MCF 10A (cell line): ENCODE data around the gene SESTD1. TPM values are rescaled to one million over a fixed set of nuclear protein-coding genes. Genes with fewer than 3 reads are reported as not detected.

ENCODE experiments used
- BruUV-seq: library from RNA; stranded (reverse); fragments of 400-500 nt; replicated peaks from 2 replicates; lab custom pipeline; 2021; lab: Mats Ljungman, UMichigan
- CTCF ChIA-PET: fragments of 300-600 bp; sonication (Branson Sonifier 250); formaldehyde crosslinking; extraction: SDS; loops from one replicate; lab custom pipeline; 2021; ENCODE audit warnings: antibody characterized with exemption, inconsistent platforms; lab: Yijun Ruan, JAX
- POLR2A ChIA-PET: fragments of 300-600, 350-650 bp; sonication (Branson Sonifier 250); formaldehyde crosslinking; extraction: SDS; loops from one replicate; lab custom pipeline; 2020; ENCODE audit warnings: antibody characterized with exemption, inconsistent platforms; lab: Yijun Ruan, JAX
- DNase-seq: peaks from one replicate; pipeline ENCODE4 v3.0.0-alpha.2; 2018; ENCODE audit not compliant: unreplicated experiment
- H3K27ac Mint-ChIP-seq: one replicate; pipeline ENCODE4 v1.8.0; 2022; ENCODE audit warnings: mild to moderate bottlenecking, low read depth, mixed read lengths; ENCODE audit not compliant: unreplicated experiment
- H3K27me3 Mint-ChIP-seq: one replicate; pipeline ENCODE4 v1.8.0; 2022; ENCODE audit warnings: mixed read lengths; ENCODE audit not compliant: insufficient read depth, unreplicated experiment
- H3K36me3 Mint-ChIP-seq: one replicate; pipeline ENCODE4 v1.8.0; 2022; ENCODE audit warnings: mild to moderate bottlenecking, moderate library complexity, mixed read lengths; ENCODE audit not compliant: insufficient read depth, unreplicated experiment
- H3K4me1 Mint-ChIP-seq: one replicate; pipeline ENCODE4 v1.8.0; 2022; ENCODE audit warnings: mixed read lengths; ENCODE audit not compliant: insufficient read depth, unreplicated experiment
- H3K4me3 Mint-ChIP-seq: one replicate; pipeline ENCODE4 v1.8.0; 2022; ENCODE audit warnings: mild to moderate bottlenecking, moderate library complexity, mixed read lengths; ENCODE audit not compliant: unreplicated experiment
- H3K9me3 Mint-ChIP-seq: one replicate; pipeline ENCODE4 v1.8.0; 2022; ENCODE audit warnings: mixed read lengths; ENCODE audit not compliant: unreplicated experiment
- intact Hi-C: fragments of 100-400 bp; cut with micrococcal nuclease; formaldehyde crosslinking; loops from 2 replicates; pipeline ENCODE4 v1.14.1; 2022
- total RNA-seq: library from RNA; stranded (reverse); gene quantifications from 2 replicates; pipeline ENCODE4 v1.2.3, GENCODE V29; 2022
- TF ChIP-seq, protein P1 (sequence below): fragments of 200-600 bp; IDR thresholded peaks from one replicate; pipeline ENCODE4 v1.8.0; 2022; ENCODE audit warnings: antibody characterized with exemption, mild to moderate bottlenecking; ENCODE audit not compliant: unreplicated experiment

Gene SESTD1
- total RNA-seq, 1 experiment from 2014 or later = 43.0 TPM

DNA sequence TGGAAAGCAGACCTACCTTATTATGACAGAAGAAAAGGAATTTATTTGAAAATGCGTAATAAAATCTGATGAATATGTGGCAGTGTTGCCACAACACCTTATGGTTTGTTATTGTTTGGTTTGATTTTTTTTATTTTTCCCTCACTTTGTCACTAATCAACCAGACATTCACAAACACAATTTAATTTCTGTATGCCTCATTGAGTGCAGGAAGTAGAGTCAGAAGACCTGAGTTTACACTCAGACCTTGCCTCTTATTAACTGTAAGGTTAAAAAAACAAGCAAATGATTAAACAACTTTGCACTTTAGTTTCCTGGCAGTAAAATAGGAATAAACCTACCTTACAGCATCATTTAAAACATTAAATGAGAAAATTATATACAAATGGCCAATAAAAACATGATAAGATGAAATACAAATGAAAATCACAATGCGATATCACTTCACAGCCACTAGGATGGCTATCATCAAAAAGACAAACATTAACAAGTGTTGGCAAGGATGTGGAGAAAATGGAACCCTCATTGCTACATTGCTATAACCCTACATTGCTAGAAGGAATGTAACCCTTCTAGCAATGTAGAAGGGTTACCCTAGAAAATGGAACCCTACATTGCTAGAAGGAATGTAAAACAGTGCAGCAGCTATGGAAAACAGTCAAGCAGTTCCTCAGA is 3.3 kb downstream of the SESTD1 start:
- TF ChIP-seq, protein P1, sequence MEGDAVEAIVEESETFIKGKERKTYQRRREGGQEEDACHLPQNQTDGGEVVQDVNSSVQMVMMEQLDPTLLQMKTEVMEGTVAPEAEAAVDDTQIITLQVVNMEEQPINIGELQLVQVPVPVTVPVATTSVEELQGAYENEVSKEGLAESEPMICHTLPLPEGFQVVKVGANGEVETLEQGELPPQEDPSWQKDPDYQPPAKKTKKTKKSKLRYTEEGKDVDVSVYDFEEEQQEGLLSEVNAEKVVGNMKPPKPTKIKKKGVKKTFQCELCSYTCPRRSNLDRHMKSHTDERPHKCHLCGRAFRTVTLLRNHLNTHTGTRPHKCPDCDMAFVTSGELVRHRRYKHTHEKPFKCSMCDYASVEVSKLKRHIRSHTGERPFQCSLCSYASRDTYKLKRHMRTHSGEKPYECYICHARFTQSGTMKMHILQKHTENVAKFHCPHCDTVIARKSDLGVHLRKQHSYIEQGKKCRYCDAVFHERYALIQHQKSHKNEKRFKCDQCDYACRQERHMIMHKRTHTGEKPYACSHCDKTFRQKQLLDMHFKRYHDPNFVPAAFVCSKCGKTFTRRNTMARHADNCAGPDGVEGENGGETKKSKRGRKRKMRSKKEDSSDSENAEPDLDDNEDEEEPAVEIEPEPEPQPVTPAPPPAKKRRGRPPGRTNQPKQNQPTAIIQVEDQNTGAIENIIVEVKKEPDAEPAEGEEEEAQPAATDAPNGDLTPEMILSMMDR = no peak
- peaks cover 32% of the 10 kb centered on the region for H3K4me1 Mint-ChIP-seq
- ChIA-PET POLR2A (interaction anchor here (2.5 to 3.0 kb wide), 3 partner anchors 11 to 24 kb away, joined by 12 to 55 read pairs (median 31); no protein-coding TSS in a partner anchor), CTCF (interaction anchor here (1.0 kb wide), 1 partner anchor 18 kb away, joined by 3 read pairs; no protein-coding TSS in a partner anchor)
- DNase-seq = no peak
- H3K4me3 Mint-ChIP-seq = peak overlapping the region; percentile 85
- peaks cover under 1% of the 10 kb centered on the region for H3K9me3 Mint-ChIP-seq
- intact Hi-C loops = no loop called here
- no TSS peak for BruUV-seq
- H3K27ac Mint-ChIP-seq = peak overlapping the region; percentile 70
- H3K36me3 Mint-ChIP-seq = peaks cover 4% of the 10 kb centered on the region
- H3K27me3 Mint-ChIP-seq = no peaks in the 10 kb centered on the region

DNA sequence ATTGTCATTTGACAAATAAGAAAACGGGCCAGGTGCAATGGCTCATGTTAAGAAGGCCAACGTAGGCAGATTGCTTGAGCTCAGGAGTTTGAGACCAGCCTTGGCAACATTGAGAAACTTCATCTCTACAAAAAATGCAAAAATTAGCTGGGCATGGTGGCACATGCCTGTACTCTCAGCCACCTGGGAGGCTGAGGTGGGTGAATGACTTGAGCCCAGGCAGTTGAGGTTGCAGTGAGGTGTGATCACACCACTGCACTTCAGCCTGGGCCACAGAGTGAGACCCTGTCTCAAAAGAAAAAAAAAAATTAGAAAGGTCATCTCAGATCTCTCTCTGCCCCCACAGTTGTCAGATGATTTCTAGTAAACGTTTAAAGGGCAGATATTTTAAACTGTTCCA is 4.4 kb downstream of the SESTD1 start:
- peak overlapping the region; percentile 70 for H3K27ac Mint-ChIP-seq
- peak; percentile 45 for DNase-seq
- H3K4me3 Mint-ChIP-seq = no peak overlapping the region
- POLR2A ChIA-PET = interaction anchor here (1.0 to 1.7 kb wide), 2 partner anchors 12 to 27 kb away, joined by 3 to 6 read pairs; no protein-coding TSS in a partner anchor
- CTCF ChIA-PET = interaction anchor here (0.7 to 1.0 kb wide), 2 partner anchors 13 to 183 kb away, joined by 3 read pairs; no protein-coding TSS in a partner anchor
- peaks cover 22% of the 10 kb centered on the region for H3K4me1 Mint-ChIP-seq
- H3K27me3 Mint-ChIP-seq = no peaks in the 10 kb centered on the region
- TF ChIP-seq, protein P1 = no peak
- H3K36me3 Mint-ChIP-seq = peaks cover 11% of the 10 kb centered on the region
- H3K9me3 Mint-ChIP-seq = peaks cover 7% of the 10 kb centered on the region
- intact Hi-C loops = no loop called here
- BruUV-seq = no TSS peak

DNA sequence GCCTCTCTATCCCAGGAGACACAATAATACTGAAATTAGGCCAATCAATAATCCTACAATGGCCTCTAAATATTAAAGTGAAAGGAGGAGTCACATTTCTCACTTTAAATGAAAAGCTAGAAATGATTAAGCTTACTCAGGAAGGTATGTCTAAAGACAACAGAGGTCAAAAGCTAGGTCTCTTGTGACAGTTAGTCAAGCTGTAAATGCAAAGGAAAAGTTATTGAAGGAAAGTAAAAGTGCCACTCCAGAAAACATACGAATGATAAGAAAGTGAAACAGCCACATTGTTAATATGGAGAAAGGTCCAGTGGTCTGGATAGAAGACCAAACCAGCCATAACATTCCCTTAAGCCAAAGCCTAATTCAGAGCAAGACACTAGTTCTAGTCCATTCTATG is 9.5 kb downstream of the SESTD1 start:
- TF ChIP-seq, protein P1 = no peak
- Mint-ChIP-seq H3K36me3 (peaks cover 11% of the 10 kb centered on the region), H3K27me3 (no peaks in the 10 kb centered on the region), H3K27ac (no peak overlapping the region), H3K9me3 (peaks cover 7% of the 10 kb centered on the region), H3K4me1 (peaks cover 28% of the 10 kb centered on the region), H3K4me3 (no peak overlapping the region)
- no TSS peak for BruUV-seq
- ChIA-PET POLR2A (interaction anchor here (1.1 to 3.4 kb wide), 5 partner anchors 8 to 40 kb away, joined by 3 to 17 read pairs (median 4); no protein-coding TSS in a partner anchor), CTCF (interaction anchor here (0.7 to 1.4 kb wide), 2 partner anchors 10 to 168 kb away, joined by 3 to 5 read pairs; no protein-coding TSS in a partner anchor)
- no peak for DNase-seq
- intact Hi-C loops = no loop called here

DNA sequence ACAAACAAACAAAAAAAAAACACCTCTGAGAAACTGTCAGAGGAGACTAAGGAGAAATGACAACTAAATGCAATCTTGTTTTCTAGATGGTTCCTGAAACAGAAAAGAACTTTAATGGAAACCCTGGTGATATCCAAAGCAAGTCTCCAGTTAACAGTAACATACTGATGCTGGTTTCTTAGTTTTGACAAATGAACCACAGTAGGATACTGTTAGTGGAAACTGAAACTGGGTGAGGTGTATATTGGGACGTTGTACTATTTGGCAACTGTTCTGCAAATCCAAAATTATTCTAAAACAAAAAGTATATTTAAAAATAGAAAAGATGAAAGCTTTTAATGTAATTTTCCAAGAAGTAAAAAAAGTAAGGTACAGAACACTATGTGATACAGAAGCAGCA is 11.4 kb downstream of the SESTD1 start:
- POLR2A ChIA-PET = interaction anchor here (0.9 to 3.4 kb wide), 4 partner anchors 10 to 19 kb away, joined by 3 to 17 read pairs (median 10); no protein-coding TSS in a partner anchor
- Mint-ChIP-seq H3K9me3 (peaks cover 7% of the 10 kb centered on the region), H3K27ac (peak overlapping the region; percentile 70), H3K4me3 (no peak overlapping the region), H3K27me3 (no peaks in the 10 kb centered on the region), H3K36me3 (peaks cover 11% of the 10 kb centered on the region), H3K4me1 (peaks cover 28% of the 10 kb centered on the region)
- intact Hi-C loops = no loop called here
- CTCF ChIA-PET = interaction anchor here (1.1 to 2.2 kb wide), 2 partner anchors 10 to 87 kb away, joined by 3 to 7 read pairs; no protein-coding TSS in a partner anchor
- DNase-seq = no peak
- TF ChIP-seq, protein P1 = no peak
- BruUV-seq = no TSS peak
